LoVo (cell line): ENCODE measurements around the gene OBP2A.
"Not testable (repeated sequence)": the region's sequence is repeated elsewhere in the genome, so short reads cannot be mapped to it uniquely, and the experiment has no call there.

Source experiments
- DNase-seq: peaks from one replicate; pipeline ENCODE4 v3.0.0-alpha.2; 2016; ENCODE audit warnings: low spot score

OBP2A gene

GRCh38 chr9:135526730-135527571, 19.0 kb upstream of the OBP2A start:
- DNase-seq: no peak

DNA sequence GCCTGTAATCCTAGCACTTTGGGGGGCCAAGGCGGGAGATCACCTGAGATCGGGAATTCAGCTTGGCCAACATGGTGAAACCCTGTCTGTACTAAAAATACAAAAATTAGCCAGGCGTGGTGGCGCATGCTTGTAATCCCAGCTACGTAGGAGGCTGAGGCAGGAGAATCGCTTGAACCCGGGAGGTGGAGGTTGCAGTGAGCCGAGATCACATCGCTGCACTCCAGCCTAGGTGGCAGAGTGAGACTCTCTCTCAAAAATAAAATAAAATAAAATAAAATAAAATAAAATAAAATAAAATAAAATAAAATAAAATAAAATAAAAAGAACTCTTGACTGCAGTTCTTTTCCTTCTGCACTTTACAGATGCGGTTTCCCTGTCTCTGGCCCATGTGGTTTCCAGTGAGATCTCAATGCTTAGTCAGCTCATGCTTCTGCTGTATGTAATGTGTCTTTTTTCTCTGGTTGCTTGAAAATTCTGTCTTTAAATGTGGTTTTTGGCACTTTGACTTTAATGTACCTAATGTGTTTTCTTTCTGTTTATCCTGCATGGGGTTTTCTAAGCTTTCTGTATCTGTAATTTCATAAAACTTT, 17.0 kb upstream of the OBP2A start:
- DNase-seq: not testable (repeated sequence)

DNA sequence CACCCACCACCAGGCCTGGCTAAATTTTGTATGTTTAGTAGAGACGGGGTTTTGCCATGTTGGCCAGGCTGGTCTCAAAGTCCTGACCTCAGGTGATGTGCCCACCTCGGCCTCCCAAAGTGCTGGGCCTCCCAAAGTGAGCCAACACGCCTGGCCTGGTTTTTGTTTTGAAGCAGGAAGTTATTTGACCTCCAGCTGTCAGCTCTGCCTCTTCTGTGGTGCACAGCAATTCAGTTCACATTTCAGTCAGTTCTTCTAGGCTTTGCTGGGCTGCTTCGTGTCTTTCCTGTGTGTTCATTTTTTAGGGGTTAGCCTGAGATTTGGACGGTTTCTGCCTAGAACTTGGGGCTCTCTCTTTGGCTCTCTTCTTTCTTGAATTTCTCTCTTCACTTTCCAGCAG, 15.8 kb upstream of the OBP2A start:
- no peak for DNase-seq

DNA sequence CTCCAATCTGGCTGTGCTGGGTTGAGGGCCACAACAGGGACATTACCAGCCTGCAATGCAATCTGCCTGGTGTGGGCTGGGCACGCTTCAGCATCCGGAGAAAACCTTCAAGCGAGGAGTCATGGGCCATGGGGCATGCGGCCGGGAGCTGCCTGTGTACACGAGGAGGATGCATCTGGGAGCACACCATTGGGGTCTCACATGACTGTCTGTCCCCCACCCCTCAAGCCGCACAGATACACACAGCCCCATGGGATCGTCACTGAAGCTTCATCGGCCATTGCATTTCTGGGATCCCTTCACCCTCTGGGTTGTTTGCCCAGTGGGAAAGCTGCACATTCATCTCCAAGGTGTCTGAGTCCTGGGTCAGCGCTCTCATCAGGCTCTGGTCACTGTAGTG, 14.8 kb upstream of the OBP2A start:
- DNase-seq: no peak

DNA sequence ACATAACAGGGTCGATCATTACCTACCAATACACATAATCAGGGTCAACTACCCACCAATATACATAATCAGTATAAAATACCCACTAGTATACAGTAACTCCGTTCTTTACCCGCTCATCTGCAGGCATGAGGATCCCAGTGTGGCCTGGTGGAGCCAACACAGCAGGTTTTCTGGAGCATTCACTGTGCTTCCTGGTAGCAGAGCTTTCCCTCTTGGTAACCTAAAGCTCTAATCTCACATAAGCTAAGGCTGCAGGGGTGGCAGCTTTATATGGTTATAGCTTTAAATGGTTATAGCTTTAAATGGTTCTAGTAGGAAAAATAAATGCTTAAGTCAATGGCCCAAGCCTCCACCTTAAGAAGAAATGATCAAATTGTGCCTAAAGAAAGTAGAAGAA, 12.8 kb upstream of the OBP2A start:
- DNase-seq: no peak

- no peak for DNase-seq
Observed at GRCh38 chr9:135533674-135534073, 12.3 kb upstream of the OBP2A start.

GRCh38 chr9:135534192-135534711, 11.7 kb upstream of the OBP2A start:
- DNase-seq: not testable (repeated sequence)

- not testable (repeated sequence) for DNase-seq
Observed at GRCh38 chr9:135534826-135535225, 11.1 kb upstream of the OBP2A start.

GRCh38 chr9:135535631-135536030, 10.3 kb upstream of the OBP2A start:
- not testable (repeated sequence) for DNase-seq

- no peak for DNase-seq
Observed at GRCh38 chr9:135536216-135536615, 9.7 kb upstream of the OBP2A start.

DNA sequence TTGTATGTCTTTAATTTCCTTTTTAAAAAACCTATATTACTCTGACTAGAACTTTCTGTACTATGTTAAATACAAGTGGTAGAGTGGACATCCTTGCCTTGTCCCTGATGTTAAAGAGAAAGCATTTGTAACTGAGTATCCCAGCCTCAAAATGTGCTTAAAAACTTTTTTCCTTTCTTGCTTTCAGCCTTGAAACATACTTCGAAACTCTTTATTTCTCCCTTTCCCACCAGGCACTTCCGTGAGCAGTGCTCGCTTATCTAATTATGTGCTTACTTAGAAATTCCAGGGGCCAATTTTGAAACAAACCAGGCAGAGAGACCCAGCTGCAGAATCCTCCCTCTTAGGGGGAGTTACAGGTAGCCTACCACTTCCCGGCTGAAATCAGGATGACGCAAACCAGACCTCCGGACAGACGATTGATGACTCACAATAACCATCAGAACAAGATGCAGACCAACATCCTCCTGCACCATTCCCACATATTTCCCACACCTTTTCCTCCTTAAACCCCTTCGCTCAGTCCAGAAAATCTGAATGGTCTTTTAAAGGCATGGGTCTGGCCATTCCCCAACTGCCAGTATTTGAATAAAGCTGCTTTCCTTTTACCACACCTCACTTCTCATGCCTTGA, 2.5 kb upstream of the OBP2A start:
- DNase-seq: not testable (repeated sequence)

GRCh38 chr9:135544981-135545635, 818 bp upstream of the OBP2A start:
- no peak for DNase-seq

- DNase-seq: not testable (repeated sequence)
Observed at GRCh38 chr9:135546792-135547617, 1.1 kb downstream of the OBP2A start.

- DNase-seq: no peak
Observed at GRCh38 chr9:135547756-135548736, 2.1 kb downstream of the OBP2A start.

DNA sequence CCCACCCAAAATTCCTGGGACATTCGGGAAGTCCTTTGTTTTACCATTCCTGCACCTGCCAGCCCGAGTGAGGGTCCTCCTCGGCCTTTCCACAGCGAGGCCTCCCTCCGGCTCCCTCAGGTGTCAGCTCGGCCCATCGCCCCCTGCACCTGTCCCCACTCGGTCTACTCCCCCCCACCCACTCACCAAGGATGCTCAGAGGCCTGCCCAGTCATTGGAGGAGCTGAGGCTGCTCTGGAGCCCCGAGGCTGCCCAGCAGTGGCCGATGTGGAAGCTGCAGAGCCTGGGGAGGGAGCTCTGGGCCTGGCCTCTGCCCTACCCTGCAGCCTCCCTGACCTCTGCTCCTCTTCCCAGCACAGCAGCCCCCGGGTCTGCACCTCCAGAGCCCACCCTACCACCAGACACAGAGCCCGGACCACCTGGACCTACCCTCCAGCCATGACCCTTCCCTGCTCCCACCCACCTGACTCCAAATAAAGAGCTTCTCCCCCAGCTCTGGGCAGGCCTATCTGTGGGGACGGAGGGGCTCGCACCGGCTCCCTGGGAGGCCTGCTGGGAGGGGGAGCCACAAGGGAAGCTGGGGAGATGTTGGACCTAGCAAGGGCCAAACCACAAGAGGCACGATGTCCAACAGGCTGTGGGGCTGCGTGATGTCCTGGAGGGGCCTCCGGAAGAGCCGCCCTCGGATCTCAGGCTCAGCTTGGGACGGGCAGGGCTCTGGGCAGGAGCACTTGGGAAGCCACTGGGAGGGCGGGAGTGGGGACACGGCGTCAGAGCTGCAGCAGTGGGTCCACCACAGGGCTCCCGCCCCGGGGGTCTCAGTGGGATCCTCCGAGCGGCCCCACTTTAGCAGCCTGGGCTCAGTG, 3.8 kb downstream of the OBP2A start:
- DNase-seq: not testable (repeated sequence)

- no peak for DNase-seq
Observed at GRCh38 chr9:135550344-135550918, 4.5 kb downstream of the OBP2A start.

GRCh38 chr9:135551031-135551430, 5.1 kb downstream of the OBP2A start:
- DNase-seq: no peak

- no peak for DNase-seq
Observed at GRCh38 chr9:135551456-135551855, 5.5 kb downstream of the OBP2A start.
